GM19239 (cell line): Measurements from ENCODE around the gene TUBB3.
"Not testable (repeated sequence)": the region's sequence is repeated elsewhere in the genome, so short reads cannot be mapped to it uniquely, and the experiment has no call there.

Source experiments
- DNase-seq: peaks from one replicate; pipeline ENCODE4 v3.0.0; 2011; ENCODE audit warnings: low spot score; ENCODE audit not compliant: insufficient read length
- FAIRE-seq: peaks from 2 replicates; lab custom pipeline; 2011; peaks lifted over from hg19 to GRCh38; lab: Jason Lieb, UNC

TUBB3 gene

GRCh38 chr16:89935620-89936019 is 12.5 kb downstream of the TUBB3 start:
- not testable (repeated sequence) for FAIRE-seq, DNase-seq

- no peak for DNase-seq
- FAIRE-seq: no peak
These were observed 12.9 kb downstream of the TUBB3 start for GRCh38 chr16:89936034-89936433.

- DNase-seq (no peak), FAIRE-seq (no peak)
These were observed 13.4 kb downstream of the TUBB3 start for GRCh38 chr16:89936508-89936907.

GRCh38 chr16:89936981-89937380 is 13.8 kb downstream of the TUBB3 start:
- DNase-seq (no peak), FAIRE-seq (no peak)

GRCh38 chr16:89938175-89938885 is 15.2 kb downstream of the TUBB3 start:
- DNase-seq (no peak), FAIRE-seq (no peak)

- FAIRE-seq (peak; percentile 26), DNase-seq (no peak)
These were observed 21.6 kb downstream of the TUBB3 start for GRCh38 chr16:89944773-89945172.

GRCh38 chr16:89945654-89946053 is 22.5 kb downstream of the TUBB3 start:
- DNase-seq (no peak), FAIRE-seq (no peak)

GRCh38 chr16:89946515-89946914 is 23.4 kb downstream of the TUBB3 start:
- DNase-seq: no peak
- FAIRE-seq: no peak

GRCh38 chr16:89949121-89949742 is 26.1 kb downstream of the TUBB3 start:
- no peak for FAIRE-seq
- no peak for DNase-seq

GRCh38 chr16:89949756-89950155 is 26.6 kb downstream of the TUBB3 start:
- no peak for DNase-seq
- FAIRE-seq: no peak

- FAIRE-seq (no peak), DNase-seq (no peak)
These were observed 28.4 kb downstream of the TUBB3 start for GRCh38 chr16:89951509-89951908.

GRCh38 chr16:89952049-89952448 is 28.9 kb downstream of the TUBB3 start:
- DNase-seq (no peak), FAIRE-seq (no peak)

GRCh38 chr16:89952551-89952950 is 29.4 kb downstream of the TUBB3 start:
- FAIRE-seq (no peak), DNase-seq (no peak)

- DNase-seq (peak; percentile 79), FAIRE-seq (peak; percentile 81)
These were observed 30.7 kb downstream of the TUBB3 start for GRCh38 chr16:89953671-89954406.

- no peak for DNase-seq
- FAIRE-seq: no peak
These were observed 31.3 kb downstream of the TUBB3 start for GRCh38 chr16:89954462-89954861.

GRCh38 chr16:89955001-89955685 is 32.0 kb downstream of the TUBB3 start:
- DNase-seq (no peak), FAIRE-seq (no peak)

GRCh38 chr16:89956505-89957215 is 33.5 kb downstream of the TUBB3 start:
- no peak for DNase-seq
- no peak for FAIRE-seq

GRCh38 chr16:89957216-89957785 is 34.2 kb downstream of the TUBB3 start:
- no peak for DNase-seq
- no peak for FAIRE-seq

GRCh38 chr16:89958068-89958467 is 34.9 kb downstream of the TUBB3 start:
- FAIRE-seq (no peak), DNase-seq (no peak)

GRCh38 chr16:89958596-89958995 is 35.5 kb downstream of the TUBB3 start:
- FAIRE-seq (no peak), DNase-seq (no peak)
